ENCODE data around the gene RPS5. TPM values are rescaled to one million over a fixed set of nuclear protein-coding genes. Genes with fewer than 3 reads are reported as not detected.
A peak's percentile ranks its signal among the peaks of the same experiment; 100 is the strongest.

The RPS5 gene
- total and polyA plus RNA-seq, 4 experiments from 2014 or later: 1,172 to 1,360 (median 1,286) TPM

- H3K27ac ChIP-seq (ENCODE audit: low read depth, low read length): no peak overlapping the region
- peaks cover 12 to 35% (median 24%) of the 10 kb centered on the region in 4 donors for H3K4me1 Mint-ChIP-seq
- ChIA-PET CTCF (ENCODE audit: partially characterized antibody) (no interaction called here), POLR2A (ENCODE audit: partially characterized antibody) (interaction anchor here (6.8 kb wide), 1 partner anchor 14 kb away, joined by 77 read pairs; the partner anchor contains the start of gene ZNF497)
- no peaks in the 10 kb centered on the region for H3K36me3 ChIP-seq (ENCODE audit: insufficient read depth, low read length)
- no peak overlapping the region for H3K4me3 ChIP-seq (ENCODE audit: low read length in 2 of 2)
- H3K27ac Mint-ChIP-seq: no peak overlapping the region
- no peaks in the 10 kb centered on the region for H3K27me3 ChIP-seq (ENCODE audit: insufficient read depth, low read length)
- peaks cover 0 to 2% of the 10 kb centered on the region in 2 donors for H3K27me3 Mint-ChIP-seq
- H3K4me1 ChIP-seq (ENCODE audit: insufficient read depth, low read length): peaks cover 21% of the 10 kb centered on the region
- no peaks in the 10 kb centered on the region for H3K9me3 ChIP-seq (ENCODE audit: control insufficient read depth in 1 of 2, low read length in 2 of 2)
- peaks cover 0 to 7% of the 10 kb centered on the region in 2 donors for H3K36me3 Mint-ChIP-seq
- DNase-seq: no peak
- no peaks in the 10 kb centered on the region for H3K9me3 Mint-ChIP-seq
- peak overlapping the region in 3 of 8 donors; percentile 29 to 57 (median 39) for H3K4me3 Mint-ChIP-seq
- intact Hi-C loops (cut with micrococcal nuclease): no loop called here
These were observed 37.5 kb upstream of the RPS5 start for GRCh38 chr19:58349590-58349989.

DNA sequence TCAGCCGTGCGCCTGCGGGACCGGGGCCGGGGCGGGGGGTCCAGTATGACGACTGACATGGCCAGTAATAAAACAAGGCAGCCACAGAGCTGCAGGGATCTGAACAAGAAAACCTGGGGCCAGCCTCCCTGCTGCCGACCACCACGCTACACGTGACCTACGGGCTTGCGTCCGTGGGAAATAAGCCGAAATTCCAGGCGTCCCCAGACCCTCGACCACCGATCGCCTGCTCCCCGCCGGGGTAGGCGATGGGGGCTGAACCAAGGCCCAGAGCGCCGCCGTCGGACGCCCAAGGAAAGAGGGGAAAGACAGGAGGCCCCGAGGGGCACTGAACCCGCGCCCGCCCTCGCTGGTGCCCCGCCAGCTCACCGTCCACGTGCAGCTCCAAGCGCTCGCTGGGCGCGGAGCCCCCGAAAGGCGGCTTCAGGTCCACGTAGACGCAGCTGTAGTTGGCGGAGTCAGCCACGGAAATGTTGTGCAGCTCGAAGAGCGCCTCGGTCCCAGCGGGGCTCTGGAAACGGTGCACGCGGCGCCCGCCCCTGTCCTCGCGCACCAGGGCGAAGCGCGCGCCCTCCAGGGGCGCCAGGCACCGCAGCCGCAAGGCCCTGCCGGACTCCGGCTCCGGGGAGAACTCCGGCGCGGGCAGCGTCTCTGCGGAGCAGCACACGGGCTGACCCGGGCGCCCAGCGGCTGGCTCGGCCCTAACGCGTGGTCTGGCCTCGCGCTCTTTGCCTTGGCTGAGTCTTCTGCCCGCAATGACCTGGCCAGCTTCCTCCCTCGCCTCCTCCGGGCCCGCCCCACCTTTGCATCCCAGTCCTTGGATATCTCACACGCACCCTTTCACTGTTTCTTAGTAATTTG is 36.8 kb upstream of the RPS5 start:
- intact Hi-C loops (cut with micrococcal nuclease): no loop called here
- Histone ChIP-seq H3K36me3 (ENCODE audit: insufficient read depth, low read length) (no peaks in the 10 kb centered on the region), H3K27me3 (ENCODE audit: insufficient read depth, low read length) (no peaks in the 10 kb centered on the region), H3K9me3 (ENCODE audit: control insufficient read depth in 1 of 2, low read length in 2 of 2) (no peaks in the 10 kb centered on the region), H3K4me3 (ENCODE audit: low read length in 2 of 2) (no peak overlapping the region), H3K4me1 (ENCODE audit: insufficient read depth, low read length) (peaks cover 21% of the 10 kb centered on the region), H3K27ac (ENCODE audit: low read depth, low read length) (no peak overlapping the region)
- Mint-ChIP-seq H3K4me3 (no peak overlapping the region), H3K9me3 (no peaks in the 10 kb centered on the region), H3K36me3 (peaks cover 0 to 7% of the 10 kb centered on the region in 2 donors), H3K4me1 (peaks cover 12 to 37% (median 25%) of the 10 kb centered on the region in 4 donors), H3K27me3 (peaks cover 0 to 2% of the 10 kb centered on the region in 2 donors), H3K27ac (no peak overlapping the region)
- ChIA-PET CTCF (ENCODE audit: partially characterized antibody) (no interaction called here), POLR2A (ENCODE audit: partially characterized antibody) (interaction anchor here (6.8 kb wide), 1 partner anchor 13 kb away, joined by 77 read pairs; the partner anchor contains the start of gene ZNF497)
- no peak for DNase-seq

GRCh38 chr19:58350871-58351557 is 36.1 kb upstream of the RPS5 start:
- Mint-ChIP-seq H3K4me3 (no peak overlapping the region), H3K4me1 (peaks cover 7 to 35% (median 23%) of the 10 kb centered on the region in 4 donors), H3K27me3 (peaks cover 0 to 2% of the 10 kb centered on the region in 2 donors), H3K9me3 (no peaks in the 10 kb centered on the region), H3K27ac (peak overlapping the region in 1 of 7 donors; percentile 75), H3K36me3 (peaks cover 0 to 7% of the 10 kb centered on the region in 2 donors)
- no peak overlapping the region for H3K27ac ChIP-seq (ENCODE audit: low read depth, low read length)
- DNase-seq: no peak
- no peak overlapping the region for H3K4me3 ChIP-seq (ENCODE audit: low read length in 2 of 2)
- H3K27me3 ChIP-seq (ENCODE audit: insufficient read depth, low read length): no peaks in the 10 kb centered on the region
- no peaks in the 10 kb centered on the region for H3K36me3 ChIP-seq (ENCODE audit: insufficient read depth, low read length)
- intact Hi-C loops (cut with micrococcal nuclease): no loop called here
- CTCF ChIA-PET (ENCODE audit: partially characterized antibody): no interaction called here
- no peaks in the 10 kb centered on the region for H3K9me3 ChIP-seq (ENCODE audit: control insufficient read depth in 1 of 2, low read length in 2 of 2)
- POLR2A ChIA-PET (ENCODE audit: partially characterized antibody): interaction anchor here (6.8 kb wide), 1 partner anchor 13 kb away, joined by 77 read pairs; the partner anchor contains the start of gene ZNF497
- H3K4me1 ChIP-seq (ENCODE audit: insufficient read depth, low read length): peaks cover 27% of the 10 kb centered on the region

DNA sequence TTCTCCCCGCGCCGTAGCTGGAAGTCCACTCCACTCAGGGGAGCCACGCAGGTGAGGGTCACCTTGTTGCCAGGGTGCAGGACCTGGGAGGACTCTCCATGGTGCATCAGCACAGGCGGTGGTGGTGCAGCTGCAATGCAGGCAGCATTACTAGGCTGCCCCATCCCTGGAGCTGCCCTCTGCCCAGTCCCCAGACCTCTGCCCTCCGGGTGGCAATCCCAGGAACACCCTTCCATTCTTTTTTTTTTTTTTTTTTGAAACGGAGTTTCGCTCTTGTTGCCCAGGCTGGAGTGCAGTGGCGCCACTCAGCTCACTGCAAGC is 35.6 kb upstream of the RPS5 start:
- CTCF ChIA-PET (ENCODE audit: partially characterized antibody): no interaction called here
- Histone ChIP-seq H3K36me3 (ENCODE audit: insufficient read depth, low read length) (no peaks in the 10 kb centered on the region), H3K27me3 (ENCODE audit: insufficient read depth, low read length) (no peaks in the 10 kb centered on the region), H3K4me3 (ENCODE audit: low read length in 2 of 2) (no peak overlapping the region), H3K4me1 (ENCODE audit: insufficient read depth, low read length) (peaks cover 26% of the 10 kb centered on the region), H3K9me3 (ENCODE audit: control insufficient read depth in 1 of 2, low read length in 2 of 2) (no peaks in the 10 kb centered on the region), H3K27ac (ENCODE audit: low read depth, low read length) (no peak overlapping the region)
- H3K4me1 Mint-ChIP-seq: peaks cover 8 to 38% (median 24%) of the 10 kb centered on the region in 4 donors
- no peak overlapping the region for H3K4me3 Mint-ChIP-seq
- no peaks in the 10 kb centered on the region for H3K9me3 Mint-ChIP-seq
- POLR2A ChIA-PET (ENCODE audit: partially characterized antibody): interaction anchor here (1.2 to 6.8 kb wide), 2 partner anchors 12 to 30 kb away, joined by 3 to 77 read pairs; partner anchors contain the start of gene ZNF497
- peaks cover 0 to 7% of the 10 kb centered on the region in 2 donors for H3K36me3 Mint-ChIP-seq
- DNase-seq: no peak
- H3K27me3 Mint-ChIP-seq: peaks cover 0 to 2% of the 10 kb centered on the region in 2 donors
- no peak overlapping the region for H3K27ac Mint-ChIP-seq
- intact Hi-C loops (cut with micrococcal nuclease): no loop called here

- no peak for DNase-seq
- H3K27ac ChIP-seq (ENCODE audit: low read depth, low read length): no peak overlapping the region
- H3K4me1 ChIP-seq (ENCODE audit: insufficient read depth, low read length): peaks cover 26% of the 10 kb centered on the region
- H3K27ac Mint-ChIP-seq: peak overlapping the region in 1 of 7 donors; percentile 38
- peaks cover 8 to 38% (median 21%) of the 10 kb centered on the region in 4 donors for H3K4me1 Mint-ChIP-seq
- intact Hi-C loops (cut with micrococcal nuclease): no loop called here
- H3K9me3 Mint-ChIP-seq: no peaks in the 10 kb centered on the region
- peaks cover 0 to 7% of the 10 kb centered on the region in 2 donors for H3K36me3 Mint-ChIP-seq
- H3K27me3 Mint-ChIP-seq: peaks cover 0 to 2% of the 10 kb centered on the region in 2 donors
- H3K36me3 ChIP-seq (ENCODE audit: insufficient read depth, low read length): no peaks in the 10 kb centered on the region
- ChIA-PET CTCF (ENCODE audit: partially characterized antibody) (no interaction called here), POLR2A (ENCODE audit: partially characterized antibody) (interaction anchor here (1.2 to 6.8 kb wide), 2 partner anchors 11 to 30 kb away, joined by 3 to 77 read pairs; partner anchors contain the start of gene ZNF497)
- no peak overlapping the region for H3K4me3 ChIP-seq (ENCODE audit: low read length in 2 of 2)
- no peaks in the 10 kb centered on the region for H3K9me3 ChIP-seq (ENCODE audit: control insufficient read depth in 1 of 2, low read length in 2 of 2)
- H3K27me3 ChIP-seq (ENCODE audit: insufficient read depth, low read length): no peaks in the 10 kb centered on the region
- no peak overlapping the region for H3K4me3 Mint-ChIP-seq
These were observed 34.9 kb upstream of the RPS5 start for GRCh38 chr19:58351990-58352755.

- Mint-ChIP-seq H3K36me3 (peaks cover 0 to 7% of the 10 kb centered on the region in 2 donors), H3K27me3 (peaks cover 0 to 2% of the 10 kb centered on the region in 2 donors), H3K27ac (peak within 1 kb of the TSS in 2 of 7 donors; percentile 12 to 38), H3K4me1 (peaks cover 4 to 33% (median 18%) of the 10 kb centered on the region in 4 donors), H3K4me3 (no peak within 1 kb of the TSS), H3K9me3 (no peaks in the 10 kb centered on the region)
- Histone ChIP-seq H3K4me1 (ENCODE audit: insufficient read depth, low read length) (peaks cover 25% of the 10 kb centered on the region), H3K9me3 (ENCODE audit: control insufficient read depth in 1 of 2, low read length in 2 of 2) (no peaks in the 10 kb centered on the region), H3K27ac (ENCODE audit: low read depth, low read length) (no peak within 1 kb of the TSS), H3K4me3 (ENCODE audit: low read length in 2 of 2) (no peak within 1 kb of the TSS), H3K36me3 (ENCODE audit: insufficient read depth, low read length) (no peaks in the 10 kb centered on the region), H3K27me3 (ENCODE audit: insufficient read depth, low read length) (no peaks in the 10 kb centered on the region)
- no peak for DNase-seq
- POLR2A ChIA-PET (ENCODE audit: partially characterized antibody): interaction anchor here (1.2 kb wide), 1 partner anchor 29 kb away, joined by 3 read pairs; no protein-coding TSS in a partner anchor
- intact Hi-C loops (cut with micrococcal nuclease): no loop called here
- CTCF ChIA-PET (ENCODE audit: partially characterized antibody): no interaction called here
These were observed 34.1 kb upstream of the RPS5 start, which contains the start of gene A1BG for GRCh38 chr19:58352760-58353671. A1BG (minus strand) TSS chr19:58353492; CDS start chr19:58353437, 55 bp downstream.

Data from CD4-positive, alpha-beta memory T cell (primary cell).